ENCODE measurements around the gene TES.

GRCh38 chr7:116261904-116262303 lies 51.6 kb downstream of the TES start:
- TF ChIP-seq POLR2AphosphoS5 (IDR thresholded peaks at IDR 0.05; ENCODE audit: low read depth, low read length) (no peak), SIN3A (IDR thresholded peaks at IDR 0.05; ENCODE audit: borderline replicate concordance, insufficient read depth, low read length) (no peak)
